Measurements from ENCODE around the gene PPFIBP1. TPM values are rescaled to one million over a fixed set of nuclear protein-coding genes. Genes with fewer than 3 reads are reported as not detected.
A peak's percentile ranks its signal among the peaks of the same experiment; 100 is the strongest.

PPFIBP1 gene
- total RNA-seq, 4 donors from 2014 or later, result 15.3 to 52.9 (median 39.8) TPM

DNA sequence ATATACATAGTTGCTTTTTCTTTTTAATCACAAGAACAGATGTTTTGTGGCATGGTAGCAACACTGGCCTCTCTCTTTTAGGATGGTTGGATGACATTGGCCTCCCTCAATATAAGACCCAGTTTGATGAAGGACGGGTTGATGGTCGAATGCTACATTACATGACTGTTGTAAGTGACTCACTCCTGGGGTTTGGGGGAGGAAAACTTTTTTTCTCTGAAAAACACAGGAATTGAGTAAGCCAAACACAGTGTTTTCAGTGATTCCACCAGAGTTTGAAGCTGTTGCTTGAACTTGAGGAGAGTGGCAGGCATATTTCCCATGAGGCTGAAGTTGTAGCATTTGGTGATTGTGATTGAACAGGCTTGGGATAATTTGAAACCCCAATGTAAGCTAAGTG is 158.5 kb downstream of the PPFIBP1 start:
- Histone ChIP-seq H3K9me3 (no peaks in the 10 kb centered on the region), H3K4me1 (peaks cover 0 to 33% (median 2%) of the 10 kb centered on the region in 4 donors), H3K36me3 (peaks cover 0 to 33% (median 2%) of the 10 kb centered on the region in 4 donors), H3K4me3 (no peak overlapping the region), H3K27me3 (no peaks in the 10 kb centered on the region), H3K27ac (peak overlapping the region in 1 of 4 donors; percentile 56)
- no peak for TF ChIP-seq EP300 (IDR thresholded peaks at IDR 0.05; ENCODE audit: low read depth)
- intact Hi-C loops (cut with DNase I; ENCODE audit: low total_unique reads) (no loop called here), in situ Hi-C loops (cut with MboI; ENCODE audit: low pct_ligation_motif_present in 1 of 4, low pct_unique_long_range_greater_than_20kb in 1 of 4, low sequenced_read_pairs in 3 of 4) (no loop called here)
- WGBS, 2 donors (ENCODE audit: low coverage in 1 of 2), result 94 to 100% methylated on average over 1 to 2 of the region's 2 CpGs
- no peak for DNase-seq

- Histone ChIP-seq H3K4me1 (peaks cover 0 to 42% (median 2%) of the 10 kb centered on the region in 4 donors), H3K27ac (peak overlapping the region in 3 of 4 donors; percentile 12 to 64 (median 22)), H3K4me3 (no peak overlapping the region), H3K9me3 (no peaks in the 10 kb centered on the region), H3K27me3 (no peaks in the 10 kb centered on the region), H3K36me3 (peaks cover 0 to 49% (median 0%) of the 10 kb centered on the region in 4 donors)
- TF ChIP-seq POLR2AphosphoS5 (IDR thresholded peaks at IDR 0.05), result no peak
- TF ChIP-seq, protein P1, sequence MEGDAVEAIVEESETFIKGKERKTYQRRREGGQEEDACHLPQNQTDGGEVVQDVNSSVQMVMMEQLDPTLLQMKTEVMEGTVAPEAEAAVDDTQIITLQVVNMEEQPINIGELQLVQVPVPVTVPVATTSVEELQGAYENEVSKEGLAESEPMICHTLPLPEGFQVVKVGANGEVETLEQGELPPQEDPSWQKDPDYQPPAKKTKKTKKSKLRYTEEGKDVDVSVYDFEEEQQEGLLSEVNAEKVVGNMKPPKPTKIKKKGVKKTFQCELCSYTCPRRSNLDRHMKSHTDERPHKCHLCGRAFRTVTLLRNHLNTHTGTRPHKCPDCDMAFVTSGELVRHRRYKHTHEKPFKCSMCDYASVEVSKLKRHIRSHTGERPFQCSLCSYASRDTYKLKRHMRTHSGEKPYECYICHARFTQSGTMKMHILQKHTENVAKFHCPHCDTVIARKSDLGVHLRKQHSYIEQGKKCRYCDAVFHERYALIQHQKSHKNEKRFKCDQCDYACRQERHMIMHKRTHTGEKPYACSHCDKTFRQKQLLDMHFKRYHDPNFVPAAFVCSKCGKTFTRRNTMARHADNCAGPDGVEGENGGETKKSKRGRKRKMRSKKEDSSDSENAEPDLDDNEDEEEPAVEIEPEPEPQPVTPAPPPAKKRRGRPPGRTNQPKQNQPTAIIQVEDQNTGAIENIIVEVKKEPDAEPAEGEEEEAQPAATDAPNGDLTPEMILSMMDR (IDR thresholded peaks at IDR 0.05), result no peak
- TF ChIP-seq EP300 (IDR thresholded peaks at IDR 0.05; ENCODE audit: low read depth), result no peak
- TF ChIP-seq POLR2A (IDR thresholded peaks at IDR 0.05), result no peak
- intact Hi-C loops (cut with DNase I; ENCODE audit: low total_unique reads) (no loop called here), in situ Hi-C loops (cut with MboI; ENCODE audit: low pct_ligation_motif_present in 1 of 4, low pct_unique_long_range_greater_than_20kb in 1 of 4, low sequenced_read_pairs in 3 of 4) (no loop called here)
- no peak for DNase-seq
- WGBS, 2 donors (ENCODE audit: low coverage in 1 of 2), result 37 to 65% methylated on average over 2 of the region's 2 CpGs
These were observed 161.3 kb downstream of the PPFIBP1 start for GRCh38 chr12:27685274-27685673.

GRCh38 chr12:27686147-27686546 is 162.1 kb downstream of the PPFIBP1 start:
- H3K4me1 ChIP-seq, result peaks cover 0 to 36% (median 2%) of the 10 kb centered on the region in 4 donors
- no peak for DNase-seq
- intact Hi-C loops (cut with DNase I; ENCODE audit: low total_unique reads) (no loop called here), in situ Hi-C loops (cut with MboI; ENCODE audit: low pct_ligation_motif_present in 1 of 4, low pct_unique_long_range_greater_than_20kb in 1 of 4, low sequenced_read_pairs in 3 of 4) (no loop called here)
- peak overlapping the region in 3 of 4 donors; percentile 12 to 64 (median 22) for H3K27ac ChIP-seq
- TF ChIP-seq EP300 (IDR thresholded peaks at IDR 0.05; ENCODE audit: low read depth) (no peak), POLR2AphosphoS5 (IDR thresholded peaks at IDR 0.05) (no peak), POLR2A (IDR thresholded peaks at IDR 0.05) (no peak)
- TF ChIP-seq, protein P1 (IDR thresholded peaks at IDR 0.05), result no peak
- no peaks in the 10 kb centered on the region for H3K9me3 ChIP-seq
- H3K27me3 ChIP-seq, result no peaks in the 10 kb centered on the region
- peaks cover 0 to 52% (median 0%) of the 10 kb centered on the region in 4 donors for H3K36me3 ChIP-seq
- no peak overlapping the region for H3K4me3 ChIP-seq

DNA sequence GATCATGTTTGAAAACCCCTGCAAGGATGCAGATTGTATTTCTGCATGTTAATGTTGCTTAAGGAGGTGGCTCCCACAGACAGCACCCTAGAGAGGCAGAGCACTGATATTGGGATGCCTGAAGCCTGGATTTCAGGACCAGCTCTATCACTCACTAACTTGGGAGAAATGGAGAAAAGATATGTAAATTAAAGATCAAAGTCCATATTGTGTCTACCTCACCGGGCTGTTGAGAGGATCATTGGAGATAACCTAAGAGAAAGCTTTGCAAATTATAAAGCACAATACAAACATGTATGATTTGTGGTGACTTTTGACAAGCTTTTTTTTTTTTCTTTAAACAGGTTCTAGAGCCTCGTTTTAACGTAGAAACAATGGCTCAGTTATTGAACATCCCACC is 164.7 kb downstream of the PPFIBP1 start:
- in situ Hi-C loops (cut with MboI; ENCODE audit: low pct_ligation_motif_present in 1 of 4, low pct_unique_long_range_greater_than_20kb in 1 of 4, low sequenced_read_pairs in 3 of 4) (no loop called here), intact Hi-C loops (cut with DNase I; ENCODE audit: low total_unique reads) (no loop called here)
- Histone ChIP-seq H3K9me3 (no peaks in the 10 kb centered on the region), H3K27ac (no peak overlapping the region), H3K4me1 (peaks cover 0 to 26% (median 0%) of the 10 kb centered on the region in 4 donors), H3K27me3 (no peaks in the 10 kb centered on the region), H3K36me3 (peaks cover 0 to 54% (median 0%) of the 10 kb centered on the region in 4 donors), H3K4me3 (no peak overlapping the region)
- WGBS, 2 donors (ENCODE audit: low coverage in 1 of 2), result 51 to 73% methylated on average over 3 of the region's 3 CpGs
- no peak for DNase-seq
- TF ChIP-seq POLR2A (IDR thresholded peaks at IDR 0.05), result no peak
- TF ChIP-seq POLR2AphosphoS5 (IDR thresholded peaks at IDR 0.05), result no peak
- no peak for TF ChIP-seq EP300 (IDR thresholded peaks at IDR 0.05; ENCODE audit: low read depth)
- TF ChIP-seq, protein P1 (IDR thresholded peaks at IDR 0.05), result no peak
